H9 (cell line): ENCODE results near the gene RPL9. TPM values are rescaled to one million over a fixed set of nuclear protein-coding genes. Genes with fewer than 3 reads are reported as not detected.

Experiments
- DNase-seq: peaks from one replicate; pipeline ENCODE4 v3.0.0-alpha.2; 2017
- H2AFZ ChIP-seq: one replicate; pipeline ENCODE4 v1.6.1; 2013; ENCODE audit warnings: mild to moderate bottlenecking, low read length, control low read depth, moderate library complexity
- H2AK5ac ChIP-seq: 2 replicates; pipeline ENCODE4 v1.6.1; 2013; ENCODE audit warnings: low read length, control low read depth, mixed read lengths; ENCODE audit not compliant: insufficient read length
- H2BK120ac ChIP-seq: one replicate; pipeline ENCODE4 v1.6.1; 2013; ENCODE audit warnings: low read depth, mild to moderate bottlenecking, low read length, control low read depth, inconsistent platforms; ENCODE audit not compliant: poor library complexity, severe bottlenecking
- H2BK12ac ChIP-seq: 2 replicates; pipeline ENCODE4 v1.6.1; 2013; ENCODE audit warnings: low read length, control low read depth, mixed read lengths, low read depth; ENCODE audit not compliant: insufficient read length
- H2BK15ac ChIP-seq: 2 replicates; pipeline ENCODE4 v1.6.1; 2013; ENCODE audit warnings: low read depth, low read length, control low read depth
- H2BK20ac ChIP-seq: one replicate; pipeline ENCODE4 v1.6.1; 2013; ENCODE audit warnings: low read depth, mild to moderate bottlenecking, low read length, control low read depth, inconsistent platforms; ENCODE audit not compliant: poor library complexity, severe bottlenecking
- H2BK5ac ChIP-seq: 2 replicates; pipeline ENCODE4 v1.6.1; 2013; ENCODE audit warnings: low read length, control low read depth, mixed read lengths; ENCODE audit not compliant: insufficient read length
- H3K14ac ChIP-seq: 2 replicates; pipeline ENCODE4 v1.6.1; 2013; ENCODE audit warnings: low read length, control low read depth; ENCODE audit not compliant: insufficient read depth
- H3K18ac ChIP-seq: 2 replicates; pipeline ENCODE4 v1.6.1; 2013; ENCODE audit warnings: low read depth, mild to moderate bottlenecking, mixed read lengths, low read length, control low read depth; ENCODE audit not compliant: insufficient read length
- H3K23ac ChIP-seq: 2 replicates; pipeline ENCODE4 v1.6.1; 2013; ENCODE audit warnings: low read length, control low read depth, mixed read lengths, low read depth; ENCODE audit not compliant: insufficient read length
- H3K23me2 ChIP-seq: 2 replicates; pipeline ENCODE4 v1.6.1; 2013; ENCODE audit warnings: low read depth, mild to moderate bottlenecking, mixed read lengths, low read length, control low read depth; ENCODE audit not compliant: insufficient read length, poor library complexity, severe bottlenecking
- H3K27ac ChIP-seq: 2 replicates; pipeline ENCODE4 v1.5.1; 2013; ENCODE audit warnings: low read length, control low read depth, mixed read lengths, low read depth; ENCODE audit not compliant: insufficient read length
- H3K27me3 ChIP-seq: 2 replicates; pipeline ENCODE4 v1.6.1; 2013; ENCODE audit warnings: low read length, control low read depth, inconsistent platforms; ENCODE audit not compliant: insufficient read depth
- H3K4ac ChIP-seq: 2 replicates; pipeline ENCODE4 v1.6.1; 2013; ENCODE audit warnings: low read depth, mild to moderate bottlenecking, control low read depth, inconsistent platforms, low read length, moderate library complexity
- H3K4me1 ChIP-seq: 2 replicates; pipeline ENCODE4 v1.6.1; 2013; ENCODE audit warnings: low read length, control low read depth, inconsistent platforms; ENCODE audit not compliant: insufficient read depth
- H3K4me2 ChIP-seq: 2 replicates; pipeline ENCODE4 v1.6.1; 2013; ENCODE audit warnings: low read length, control low read depth, mixed read lengths; ENCODE audit not compliant: insufficient read length, insufficient read depth
- H3K56ac ChIP-seq: 2 replicates; pipeline ENCODE4 v1.6.1; 2013; ENCODE audit warnings: low read depth, mild to moderate bottlenecking, mixed read lengths, low read length, control low read depth; ENCODE audit not compliant: insufficient read length
- H3K79me1 ChIP-seq: 2 replicates; pipeline ENCODE4 v1.6.1; 2013; ENCODE audit warnings: low read depth, mild to moderate bottlenecking, moderate library complexity, low read length, control low read depth, inconsistent platforms; ENCODE audit not compliant: insufficient read depth, poor library complexity, severe bottlenecking
- H3K79me2 ChIP-seq: 2 replicates; pipeline ENCODE4 v1.6.1; 2013; ENCODE audit warnings: low read length, control low read depth, inconsistent platforms; ENCODE audit not compliant: insufficient read depth
- H3K9ac ChIP-seq: 2 replicates; pipeline ENCODE4 v1.6.1; 2013; ENCODE audit warnings: low read length, control low read depth, mixed read lengths; ENCODE audit not compliant: insufficient read length; ENCODE audit errors: extremely low read depth
- H3K9me3 ChIP-seq: one replicate; pipeline ENCODE4 v1.6.1; 2013; ENCODE audit warnings: low read depth, low read length, inconsistent platforms; ENCODE audit not compliant: control insufficient read depth
- H3T11ph ChIP-seq: one replicate; pipeline ENCODE4 v1.6.1; 2013; ENCODE audit warnings: mild to moderate bottlenecking, low read length, control low read depth, inconsistent platforms
- H4K20me1 ChIP-seq: one replicate; pipeline ENCODE4 v1.6.1; 2013; ENCODE audit not compliant: control insufficient read depth, insufficient read length, insufficient read depth
- H4K5ac ChIP-seq: 2 replicates; pipeline ENCODE4 v1.6.1; 2013; ENCODE audit warnings: low read depth, mild to moderate bottlenecking, mixed read lengths, low read length, control low read depth; ENCODE audit not compliant: insufficient read length
- H4K8ac ChIP-seq: replicated peaks from 2 replicates; pipeline ENCODE4 v1.6.1; 2013; ENCODE audit warnings: low read length, control low read depth, mixed read lengths, low read depth; ENCODE audit not compliant: insufficient read length
- H4K91ac ChIP-seq: 2 replicates; pipeline ENCODE4 v1.6.1; 2013; ENCODE audit warnings: low read depth, mild to moderate bottlenecking, moderate library complexity, mixed read lengths, low read length, control low read depth; ENCODE audit not compliant: insufficient read length
- H3K27ac Mint-ChIP-seq, 3 experiments: 2 replicates in 2 of 3; 3 replicates in 1 of 3; pipeline ENCODE4 v1.8.0; 2020 to 2021; ENCODE audit warnings: mixed read lengths in 3 of 3, mild to moderate bottlenecking in 1 of 3, moderate library complexity in 1 of 3
- H3K27me3 Mint-ChIP-seq: 2 replicates; pipeline ENCODE4 v1.8.0; 2021; ENCODE audit warnings: low read depth, mild to moderate bottlenecking, moderate library complexity, mixed read lengths
- H3K36me3 Mint-ChIP-seq, 3 experiments: 2 replicates in 2 of 3; 3 replicates in 1 of 3; pipeline ENCODE4 v1.8.0; 2020 to 2021; ENCODE audit warnings: low read depth in 3 of 3, mixed read lengths in 3 of 3; ENCODE audit not compliant: insufficient read depth in 1 of 3
- H3K4me1 Mint-ChIP-seq, 2 experiments: 2 replicates each; pipeline ENCODE4 v1.8.0; 2020; ENCODE audit warnings: mixed read lengths in 2 of 2
- H3K4me3 Mint-ChIP-seq, 2 experiments: 2 replicates in 1 of 2; 3 replicates in 1 of 2; pipeline ENCODE4 v1.8.0; 2020 to 2021; ENCODE audit warnings: mild to moderate bottlenecking in 2 of 2, mixed read lengths in 2 of 2, moderate library complexity in 1 of 2
- H3K9me3 Mint-ChIP-seq, 2 experiments: 2 replicates in 1 of 2; 3 replicates in 1 of 2; pipeline ENCODE4 v1.8.0; 2020; ENCODE audit warnings: mild to moderate bottlenecking in 2 of 2, mixed read lengths in 2 of 2, moderate library complexity in 1 of 2
- WGBS: extraction: QIAGEN DNeasy Blood & Tissue Kit; methylation state at CpG from one replicate; pipeline ENCODE4 v1.1.7; 2013; ENCODE audit warnings: missing lambda C conversion rate, low lambda C conversion rate, mixed read lengths; ENCODE audit not compliant: insufficient read length; ENCODE audit errors: extremely low coverage; 5-methylcytosine and 5-hydroxymethylcytosine counted together
- total RNA-seq: library from RNA; stranded (reverse); gene quantifications from 2 replicates; pipeline ENCODE4 v1.2.1, GENCODE V29; 2021
- TF ChIP-seq, protein P1 (sequence below): fragments of 200-600 bp; sonication (generic); conservative IDR thresholded peaks from 3 replicates; pipeline ENCODE4 v1.8.0; 2021; ENCODE audit warnings: antibody characterized with exemption, mild to moderate bottlenecking

The RPL9 gene
- total RNA-seq, 1 experiment from 2014 or later, result 1,888 TPM

- no peak overlapping the region for H2BK5ac ChIP-seq
- no peaks in the 10 kb centered on the region for H4K20me1 ChIP-seq
- H4K91ac ChIP-seq, result no peak overlapping the region
- no peak overlapping the region for H3K9ac ChIP-seq
- no peak overlapping the region for H3T11ph ChIP-seq
- no peaks in the 10 kb centered on the region for H3K27me3 Mint-ChIP-seq
- no peak overlapping the region for H3K14ac ChIP-seq
- H4K5ac ChIP-seq, result no peak overlapping the region
- H3K27me3 ChIP-seq, result no peaks in the 10 kb centered on the region
- no peak overlapping the region for H3K27ac Mint-ChIP-seq
- no peaks in the 10 kb centered on the region for H3K23me2 ChIP-seq
- H2BK15ac ChIP-seq, result no peak overlapping the region
- H3K79me2 ChIP-seq, result no peaks in the 10 kb centered on the region
- H2BK12ac ChIP-seq, result no peak overlapping the region
- WGBS, result no CpG with 5 or more reads among the region's 2 CpGs
- no peaks in the 10 kb centered on the region for H3K79me1 ChIP-seq
- H2BK120ac ChIP-seq, result no peak overlapping the region
- H3K9me3 Mint-ChIP-seq, result no peaks in the 10 kb centered on the region
- H2AK5ac ChIP-seq, result no peak overlapping the region
- no peak overlapping the region for H3K4ac ChIP-seq
- H4K8ac ChIP-seq, result no peak overlapping the region
- no peak overlapping the region for H3K4me3 Mint-ChIP-seq
- no peaks in the 10 kb centered on the region for H3K9me3 ChIP-seq
- TF ChIP-seq, protein P1, sequence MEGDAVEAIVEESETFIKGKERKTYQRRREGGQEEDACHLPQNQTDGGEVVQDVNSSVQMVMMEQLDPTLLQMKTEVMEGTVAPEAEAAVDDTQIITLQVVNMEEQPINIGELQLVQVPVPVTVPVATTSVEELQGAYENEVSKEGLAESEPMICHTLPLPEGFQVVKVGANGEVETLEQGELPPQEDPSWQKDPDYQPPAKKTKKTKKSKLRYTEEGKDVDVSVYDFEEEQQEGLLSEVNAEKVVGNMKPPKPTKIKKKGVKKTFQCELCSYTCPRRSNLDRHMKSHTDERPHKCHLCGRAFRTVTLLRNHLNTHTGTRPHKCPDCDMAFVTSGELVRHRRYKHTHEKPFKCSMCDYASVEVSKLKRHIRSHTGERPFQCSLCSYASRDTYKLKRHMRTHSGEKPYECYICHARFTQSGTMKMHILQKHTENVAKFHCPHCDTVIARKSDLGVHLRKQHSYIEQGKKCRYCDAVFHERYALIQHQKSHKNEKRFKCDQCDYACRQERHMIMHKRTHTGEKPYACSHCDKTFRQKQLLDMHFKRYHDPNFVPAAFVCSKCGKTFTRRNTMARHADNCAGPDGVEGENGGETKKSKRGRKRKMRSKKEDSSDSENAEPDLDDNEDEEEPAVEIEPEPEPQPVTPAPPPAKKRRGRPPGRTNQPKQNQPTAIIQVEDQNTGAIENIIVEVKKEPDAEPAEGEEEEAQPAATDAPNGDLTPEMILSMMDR, result no peak
- no peak overlapping the region for H2BK20ac ChIP-seq
- H3K4me2 ChIP-seq, result no peak overlapping the region
- H3K56ac ChIP-seq, result no peak overlapping the region
- H3K4me1 Mint-ChIP-seq, result no peaks in the 10 kb centered on the region
- no peak for DNase-seq
- no peak overlapping the region for H3K23ac ChIP-seq
- H3K36me3 Mint-ChIP-seq, result no peaks in the 10 kb centered on the region
- no peak overlapping the region for H3K27ac ChIP-seq
- H2AFZ ChIP-seq, result no peak overlapping the region
- no peak overlapping the region for H3K18ac ChIP-seq
- H3K4me1 ChIP-seq, result no peaks in the 10 kb centered on the region
Measured at GRCh38 chr4:39490322-39490721, 31.6 kb upstream of the RPL9 start.
